GDM1 (cell line): ENCODE data around the gene B3GNT7.
A peak's percentile ranks its signal among the peaks of the same experiment; 100 is the strongest.
"Not testable (repeated sequence)": the region's sequence is repeated elsewhere in the genome, so short reads cannot be mapped to it uniquely, and the experiment has no call there.

Experiments used
- DNase-seq: peaks from one replicate; lab custom pipeline; 2025; lab: John Stamatoyannopoulos, UW

Gene B3GNT7

DNA sequence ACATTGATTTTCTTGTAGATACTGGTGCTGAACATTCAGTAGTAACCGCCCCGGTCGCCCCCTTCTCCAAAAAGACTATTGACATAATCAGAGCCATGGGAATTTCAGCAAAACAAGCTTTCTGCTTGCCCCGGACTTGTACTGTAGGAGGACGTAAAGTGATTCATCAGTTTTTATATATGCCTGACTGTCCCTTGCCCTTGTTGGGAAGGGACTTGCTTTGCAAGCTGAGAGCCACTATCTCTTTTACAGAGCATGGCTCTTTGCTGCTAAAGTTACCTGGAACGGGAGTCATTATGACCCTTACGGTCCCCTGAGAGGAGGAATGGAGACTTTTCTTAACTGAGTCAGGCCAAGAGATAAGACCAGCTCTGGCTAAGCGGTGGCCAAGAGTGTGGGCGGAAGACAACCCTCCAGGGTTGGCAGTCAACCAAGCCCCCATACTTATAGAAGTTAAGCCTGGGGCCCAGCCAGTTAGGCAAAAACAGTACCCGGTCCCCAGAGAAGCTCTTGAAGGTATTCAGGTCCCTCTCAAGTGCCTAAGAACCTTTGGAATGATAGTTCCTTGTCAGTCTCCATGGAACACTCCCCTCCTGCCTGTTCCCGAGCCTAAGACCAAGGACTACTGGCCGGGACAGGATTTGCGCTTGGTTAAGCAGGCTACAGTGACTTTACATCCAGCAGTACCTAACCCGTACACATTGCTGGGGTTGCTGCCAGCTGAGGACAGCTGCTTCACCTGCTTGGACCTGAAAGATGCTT, 8.1 kb downstream of the B3GNT7 start:
- DNase-seq: not testable (repeated sequence)

DNA sequence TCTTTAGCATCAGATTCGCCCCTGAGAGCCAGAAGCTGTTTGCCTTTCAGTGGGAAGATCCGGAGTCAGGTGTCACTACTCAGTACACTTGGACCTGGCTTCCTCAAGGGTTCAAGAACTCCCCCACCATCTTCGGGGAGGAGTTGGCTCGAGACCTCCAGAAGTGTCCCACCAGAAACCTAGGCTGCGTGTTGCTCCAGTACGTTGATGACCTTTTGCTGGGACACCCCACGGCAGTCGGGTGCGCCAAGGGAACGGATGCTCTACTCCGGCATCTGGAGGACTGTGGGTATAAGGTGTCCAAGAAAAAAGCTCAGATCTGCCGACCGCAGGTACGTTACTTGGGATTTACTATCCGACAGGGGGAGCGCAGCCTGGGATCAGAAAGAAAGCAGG, 8.7 kb downstream of the B3GNT7 start:
- DNase-seq: not testable (repeated sequence)

DNA sequence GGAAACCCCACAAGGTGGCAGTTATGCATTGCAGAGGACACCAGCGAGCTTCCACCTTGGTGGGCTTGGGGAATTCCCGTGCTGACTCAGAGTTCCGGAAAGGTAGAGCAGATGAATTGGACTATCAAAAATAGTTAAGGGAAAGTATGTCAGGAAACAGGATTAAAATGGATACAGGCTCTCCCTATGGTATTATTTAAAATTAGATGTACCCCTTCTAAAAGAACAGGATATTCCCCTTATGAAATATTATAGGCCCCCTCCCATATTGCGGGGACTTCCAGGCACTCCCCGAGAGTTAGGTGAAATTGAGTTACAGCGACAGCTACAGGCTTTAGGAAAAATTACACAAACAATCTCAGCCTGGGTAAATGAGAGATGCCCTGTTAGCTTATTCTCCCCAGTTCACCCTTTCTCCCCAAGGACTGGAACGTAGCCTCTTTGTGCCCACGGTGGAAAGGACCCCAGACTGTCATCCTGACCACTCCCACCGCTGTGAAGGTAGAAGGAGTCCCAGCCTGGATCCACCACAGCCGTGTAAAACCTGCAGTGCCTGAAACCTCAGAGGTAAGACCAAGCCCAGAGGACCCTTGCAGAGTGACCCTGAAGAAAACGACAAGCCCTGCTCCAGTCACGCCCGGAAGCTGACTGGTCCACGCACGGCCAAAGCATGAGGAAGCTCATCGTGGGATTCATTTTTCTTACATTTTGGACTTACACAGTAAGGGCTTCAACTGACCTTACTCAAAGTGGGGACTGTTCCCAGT, 10.3 kb downstream of the B3GNT7 start:
- DNase-seq: not testable (repeated sequence)

DNA sequence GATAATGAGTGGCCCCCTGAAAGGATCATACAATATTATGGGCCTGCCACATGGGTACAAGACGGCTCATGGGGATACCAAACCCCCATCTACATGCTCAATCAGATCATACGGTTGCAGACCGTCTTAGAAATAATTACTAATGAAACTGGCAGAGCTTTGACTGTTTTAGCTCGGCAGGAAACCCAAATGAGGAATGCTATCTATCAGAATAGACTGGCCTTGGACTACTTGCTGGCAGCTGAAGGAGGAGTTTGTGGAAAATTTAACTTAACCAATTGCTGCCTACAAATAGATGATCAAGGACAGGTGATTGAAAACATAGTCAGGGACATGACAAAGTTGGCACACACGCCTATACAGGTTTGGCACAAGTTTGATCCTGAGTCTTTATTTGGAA, 12.2 kb downstream of the B3GNT7 start:
- DNase-seq: not testable (repeated sequence)

DNA sequence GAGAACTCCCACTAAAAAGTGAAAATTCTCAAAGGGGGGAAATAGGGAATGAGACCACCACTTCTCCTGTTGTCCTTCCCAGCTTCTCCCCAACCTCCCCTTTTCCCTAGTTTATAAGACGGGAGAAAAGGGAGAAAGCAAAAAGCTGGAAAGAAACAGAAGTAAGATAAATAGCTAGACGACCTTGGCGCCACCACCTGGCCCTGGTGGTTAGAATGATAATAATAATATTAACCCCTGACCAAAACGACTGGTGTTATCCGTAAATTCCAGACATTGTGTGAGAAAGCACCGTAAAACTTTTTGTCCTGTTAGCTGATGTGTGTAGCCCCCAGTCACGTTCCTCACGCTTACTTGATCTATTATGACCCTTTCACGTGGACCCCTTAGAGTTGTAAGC, 12.8 kb downstream of the B3GNT7 start:
- DNase-seq: not testable (repeated sequence)

DNA sequence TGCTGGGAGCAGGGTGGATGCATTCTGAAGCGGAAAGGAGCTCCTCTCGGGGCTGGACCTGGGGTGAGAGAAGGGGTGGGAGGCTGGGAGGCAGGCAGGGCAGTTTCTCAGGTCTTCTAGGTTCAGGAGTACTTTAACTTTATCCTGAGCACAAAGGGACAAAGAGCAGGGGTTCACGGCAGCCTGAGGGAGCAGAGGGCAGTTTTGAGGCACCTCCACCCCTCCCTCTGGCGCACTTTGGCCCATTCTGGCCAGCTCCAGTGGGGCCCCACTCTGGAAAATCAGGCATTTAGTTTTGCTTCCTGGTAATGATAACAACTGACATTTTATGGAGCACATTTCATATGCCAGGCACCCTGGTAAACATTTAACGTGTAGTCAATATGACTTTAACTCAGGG, 14.3 kb downstream of the B3GNT7 start:
- DNase-seq: no peak

DNA sequence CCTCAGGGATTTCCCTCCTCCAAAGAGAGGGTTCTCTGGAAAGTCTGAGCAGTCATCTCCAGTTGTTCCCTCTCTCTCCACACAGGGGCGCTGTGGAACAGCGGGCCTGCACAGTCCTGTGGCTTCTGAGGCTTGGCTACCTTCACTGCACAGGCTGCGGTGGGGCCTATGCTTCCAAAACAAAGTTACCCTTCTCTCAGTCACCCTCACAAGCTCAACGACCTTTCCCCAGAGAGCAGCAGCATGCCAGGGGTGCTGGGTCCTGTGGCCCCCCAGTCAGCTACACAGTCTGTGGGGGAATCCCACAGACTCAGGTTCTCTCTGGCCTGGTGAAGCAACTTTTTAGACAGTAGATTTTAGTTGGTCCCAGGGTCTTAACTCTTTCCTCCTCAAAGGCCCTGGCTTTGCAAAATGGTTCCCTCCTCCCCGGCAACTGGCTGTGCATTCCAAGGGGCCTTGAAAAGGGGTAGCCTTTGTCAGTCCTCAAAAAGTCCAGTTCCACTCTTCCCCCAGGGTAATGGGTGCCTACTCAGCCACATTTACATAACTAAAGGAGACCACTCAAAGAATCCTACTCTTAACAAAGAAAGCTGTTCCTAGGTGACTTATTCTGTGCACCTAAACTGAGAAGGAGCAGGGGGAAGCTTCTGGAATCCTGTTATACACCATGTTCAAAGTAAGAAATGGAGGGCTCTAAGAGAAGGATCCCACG, 14.9 kb downstream of the B3GNT7 start:
- DNase-seq: no peak

DNA sequence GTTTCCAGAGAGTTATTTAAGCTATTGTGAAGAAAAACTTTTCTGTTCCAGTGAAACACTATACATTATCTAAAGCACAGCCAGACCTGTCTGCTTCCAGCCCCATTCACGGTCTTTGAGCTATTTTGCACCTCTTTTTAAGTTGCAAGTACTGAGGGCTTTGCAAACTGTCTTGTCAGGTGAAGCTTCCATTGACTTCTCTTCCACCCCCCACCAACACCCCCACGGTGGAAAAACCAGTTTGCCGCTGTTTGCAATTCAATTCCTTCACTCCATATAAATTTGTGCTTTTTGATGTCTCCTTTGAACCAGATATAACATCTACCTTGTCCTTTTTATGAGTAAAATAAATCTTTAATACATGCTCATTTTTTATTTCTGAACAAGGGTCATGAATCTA, 15.7 kb downstream of the B3GNT7 start:
- no peak for DNase-seq

DNA sequence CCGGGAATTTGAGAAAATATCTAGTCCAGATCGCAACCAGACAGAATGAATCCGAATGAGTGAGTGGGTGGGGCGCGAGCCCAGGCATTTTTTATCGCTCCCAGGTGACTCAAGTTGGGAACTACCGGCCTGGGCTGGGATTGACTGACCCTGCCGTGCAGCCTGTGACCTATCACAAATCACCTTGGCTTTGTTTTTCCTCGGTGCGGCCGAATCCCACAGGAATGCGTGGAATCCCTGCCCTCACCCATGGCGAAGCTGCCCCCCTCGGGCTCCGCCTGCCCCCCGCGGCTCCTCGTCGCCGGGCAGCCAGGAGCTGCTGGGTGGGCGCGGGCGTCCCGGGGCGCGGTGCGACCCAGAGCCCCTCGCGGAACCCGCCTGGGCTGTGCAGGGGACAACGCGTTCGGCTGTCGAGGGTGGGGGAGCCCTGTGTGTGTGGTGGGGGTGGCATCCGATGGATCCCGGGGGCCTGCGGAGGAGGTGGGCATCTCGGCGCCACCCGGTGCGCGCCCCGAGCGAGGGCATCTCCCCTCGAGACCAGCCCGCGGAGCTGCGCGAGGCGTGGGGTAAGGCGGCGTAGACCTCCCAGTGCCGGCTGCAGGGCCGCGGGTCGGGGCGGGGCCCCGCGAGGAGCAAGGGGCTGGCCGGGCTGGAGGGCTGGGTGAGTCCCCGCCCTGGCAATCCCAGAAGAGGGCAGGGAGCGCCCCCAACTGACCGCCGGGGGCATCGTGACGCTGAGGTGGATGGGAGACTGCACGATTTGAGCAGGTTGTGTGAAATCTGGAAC, 16.5 kb downstream of the B3GNT7 start:
- peak; percentile 76 for DNase-seq

DNA sequence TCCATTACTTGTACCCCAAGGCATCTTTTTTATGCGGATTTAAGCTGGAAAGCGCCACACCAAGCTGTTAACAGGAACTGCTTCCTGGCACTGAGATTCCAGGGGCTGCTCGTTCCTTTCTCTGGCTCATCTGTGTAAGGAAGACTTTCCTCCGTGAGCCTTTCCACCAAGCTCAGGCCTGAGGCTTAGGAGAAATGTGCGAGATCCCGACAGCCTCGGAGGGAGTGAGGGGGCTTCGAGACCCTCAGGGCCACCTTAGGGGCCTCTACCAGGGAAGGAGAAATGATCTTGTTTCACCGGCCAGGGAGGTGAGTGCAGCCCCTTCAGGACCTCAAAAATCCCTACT, 17.1 kb downstream of the B3GNT7 start:
- DNase-seq: no peak

DNA sequence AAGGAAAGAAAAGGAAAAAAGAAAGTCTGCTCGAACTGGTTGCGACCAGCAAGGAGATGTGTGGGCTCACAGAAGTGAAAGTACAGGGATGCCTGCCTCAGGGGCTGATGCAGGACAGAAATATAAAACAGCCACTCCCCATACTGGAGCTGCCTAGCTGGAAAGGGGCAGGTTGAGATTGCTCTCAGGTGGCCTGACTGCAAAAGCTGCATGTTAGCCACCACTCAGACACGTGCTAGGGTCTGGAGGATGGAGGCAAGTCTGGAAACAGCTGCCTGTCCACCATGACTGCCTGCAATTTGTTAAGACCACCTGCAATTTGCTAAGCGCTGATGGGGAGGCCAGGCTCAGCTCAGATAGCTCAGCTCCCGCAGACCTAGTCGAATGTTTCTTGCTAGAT, 17.9 kb downstream of the B3GNT7 start:
- no peak for DNase-seq

DNA sequence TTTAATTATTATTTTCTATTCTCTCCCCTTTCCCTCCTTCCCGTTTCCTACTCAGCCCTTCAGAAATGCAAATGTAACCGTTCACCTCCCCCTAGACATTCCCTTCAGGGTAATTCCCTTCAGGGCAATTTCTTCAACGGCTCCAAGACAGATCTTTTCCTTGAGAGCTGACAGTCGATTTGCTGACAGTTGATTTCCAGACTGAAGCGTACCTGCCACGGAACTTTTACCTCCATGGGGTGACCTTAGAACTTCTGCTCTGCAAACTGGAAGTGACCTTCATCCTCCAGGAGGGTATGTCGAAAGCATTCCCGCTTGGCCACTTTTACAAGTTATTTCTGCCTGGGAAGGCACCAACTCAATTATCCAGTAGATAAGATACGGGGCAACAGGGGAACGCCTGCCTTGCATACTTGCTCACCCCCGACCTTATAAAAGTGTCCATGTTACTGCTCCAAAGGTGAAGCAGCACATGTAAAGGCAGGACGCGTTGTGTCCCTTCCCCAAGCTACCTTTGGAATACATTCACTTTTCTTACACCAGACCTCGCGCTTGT, 18.5 kb downstream of the B3GNT7 start:
- no peak for DNase-seq

DNA sequence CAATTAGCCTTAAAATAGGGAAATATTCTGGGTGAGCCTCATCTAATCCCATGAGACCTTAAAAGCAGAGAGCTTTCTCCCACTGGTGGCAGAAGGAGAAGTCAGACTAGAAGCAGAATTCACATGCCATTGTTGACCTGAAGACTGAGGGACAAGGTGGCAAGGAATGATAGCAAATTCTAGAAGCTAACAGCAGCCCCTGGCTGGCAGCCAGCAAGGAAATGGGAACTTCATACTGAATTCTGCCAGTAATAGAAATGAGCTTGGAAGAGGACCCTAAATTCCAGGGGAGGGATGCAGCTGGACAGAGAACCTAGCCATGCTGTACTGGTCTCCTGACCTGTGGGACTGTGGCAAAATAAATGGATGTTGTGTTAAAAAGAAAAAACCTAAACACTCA, 19.5 kb downstream of the B3GNT7 start:
- no peak for DNase-seq

DNA sequence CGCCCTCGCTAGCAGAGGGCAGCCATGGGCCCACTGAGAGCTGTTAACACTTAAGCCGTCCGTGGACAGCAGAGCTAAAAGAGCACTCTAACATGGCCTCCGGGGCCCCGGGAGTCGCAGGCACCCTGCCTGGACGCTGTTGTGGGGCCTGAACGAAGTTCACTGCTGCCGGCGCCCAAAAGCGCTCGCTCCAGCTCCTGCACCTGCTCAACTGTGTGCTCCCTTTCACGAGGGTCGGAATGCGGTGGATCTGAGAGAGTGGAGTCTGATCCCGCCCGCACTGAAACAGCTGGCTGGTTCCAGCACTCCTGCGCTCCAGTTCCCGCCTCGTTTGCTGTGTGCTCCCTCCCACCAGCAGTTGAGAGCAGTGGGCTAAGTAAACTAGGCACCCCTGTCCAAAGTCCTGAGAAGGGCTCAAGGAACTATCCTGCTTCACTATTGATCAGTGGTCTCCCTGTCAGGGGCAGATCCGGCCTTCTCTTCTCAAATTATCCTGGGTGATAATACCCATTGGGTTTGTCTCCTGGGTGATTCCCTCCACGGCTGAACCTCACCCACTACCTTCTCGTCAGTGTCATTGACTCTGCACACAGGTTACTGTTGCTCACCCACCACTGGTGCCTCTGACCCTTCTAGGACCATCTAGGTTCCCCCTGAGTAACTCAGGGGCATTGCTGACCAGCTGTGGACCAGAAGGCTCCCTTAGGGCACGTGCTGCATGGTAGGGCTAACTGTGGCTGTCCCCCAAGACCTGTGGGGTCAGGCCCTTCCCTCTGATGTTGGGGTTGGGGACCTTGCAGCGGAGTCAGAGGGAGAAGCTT, 23.5 kb downstream of the B3GNT7 start:
- DNase-seq: no peak

DNA sequence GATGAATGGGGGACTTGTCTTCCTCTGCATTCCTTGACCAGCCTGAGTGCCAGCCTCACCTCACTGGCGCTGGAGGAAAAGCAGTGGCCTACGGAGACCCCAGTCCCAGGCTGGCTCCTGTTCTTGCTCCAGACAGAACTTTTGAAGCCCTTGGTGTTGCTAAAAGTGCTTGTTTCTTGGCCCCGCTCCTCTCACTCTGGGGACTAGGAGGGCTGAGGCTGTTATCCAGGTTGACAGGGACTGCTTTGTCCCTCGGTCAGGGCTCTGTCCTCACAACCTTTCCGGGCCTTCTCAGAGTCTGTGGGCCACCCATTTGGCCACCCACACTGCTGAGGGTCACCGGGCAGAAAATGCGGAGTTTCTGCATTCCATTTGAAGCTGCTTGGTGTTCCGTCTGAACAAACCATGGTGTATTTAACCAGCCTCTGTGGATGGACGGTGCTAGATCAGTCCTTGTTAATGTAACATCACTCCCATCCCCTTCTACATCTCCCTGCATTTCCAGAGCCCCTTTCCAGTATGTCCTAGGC, 25.6 kb downstream of the B3GNT7 start:
- DNase-seq: no peak

DNA sequence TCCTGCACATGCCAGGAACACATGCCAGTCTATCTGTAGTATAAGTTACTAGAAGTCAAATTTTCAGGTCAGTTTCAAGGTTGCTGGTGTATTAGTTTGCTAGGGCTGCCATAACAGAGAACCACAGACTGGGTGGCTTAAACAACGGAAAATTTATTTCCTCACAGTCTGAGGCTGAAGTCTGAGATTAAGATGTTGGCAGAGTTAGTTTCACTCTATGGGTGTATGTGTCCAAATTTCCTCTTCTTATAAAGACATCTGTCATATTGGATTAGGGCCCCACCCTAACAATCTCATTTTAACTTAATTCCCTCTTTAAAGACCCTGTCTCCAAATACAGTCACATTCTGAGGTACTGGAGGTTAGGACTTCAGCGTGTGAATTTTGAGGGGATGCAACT, 26.5 kb downstream of the B3GNT7 start:
- DNase-seq: no peak

DNA sequence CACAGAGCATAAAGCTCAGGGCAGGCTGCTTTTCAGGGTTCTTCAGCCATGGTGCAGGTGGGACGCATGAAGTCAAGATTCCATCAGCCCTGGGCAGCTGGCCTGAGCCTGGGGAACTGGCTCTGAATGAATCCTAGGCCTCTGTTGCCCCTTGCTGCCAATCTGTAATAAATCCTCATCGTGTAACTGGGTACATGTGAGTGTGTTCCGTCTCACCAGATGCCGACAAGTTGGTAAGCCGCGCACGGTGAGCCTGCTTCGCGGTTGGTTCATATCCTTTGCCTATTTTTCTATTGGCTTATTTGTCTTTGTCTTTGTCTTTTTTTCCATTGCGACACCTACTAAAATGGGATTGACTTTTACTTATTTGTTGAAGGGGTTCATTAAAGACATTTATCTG, 27.7 kb downstream of the B3GNT7 start:
- no peak for DNase-seq

DNA sequence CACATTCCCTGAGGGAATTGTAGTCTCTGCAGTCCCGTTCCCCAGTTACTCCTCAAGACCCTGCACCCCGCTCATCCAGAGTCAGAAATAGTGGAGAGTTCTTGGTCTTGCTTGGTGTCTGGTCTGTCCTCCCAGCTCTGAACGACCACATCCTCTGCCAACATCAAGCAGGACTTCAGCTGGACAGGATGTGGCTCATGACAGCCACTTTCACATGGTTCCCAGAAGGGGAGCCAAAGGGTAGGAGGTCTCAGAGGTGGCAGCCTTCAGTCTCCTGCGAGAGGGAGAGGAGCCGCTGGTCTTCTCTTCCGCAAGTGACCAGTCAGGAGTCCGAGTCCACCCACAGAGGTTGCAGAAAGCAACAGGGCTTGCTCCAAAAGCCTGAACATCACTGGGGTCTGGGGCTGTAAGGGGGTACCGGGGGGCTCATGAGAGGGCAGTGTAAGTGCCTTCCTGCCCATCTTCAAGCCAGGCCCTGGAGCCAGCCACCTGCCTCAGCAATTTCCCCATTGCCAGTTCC, 29.8 kb downstream of the B3GNT7 start:
- DNase-seq: no peak

DNA sequence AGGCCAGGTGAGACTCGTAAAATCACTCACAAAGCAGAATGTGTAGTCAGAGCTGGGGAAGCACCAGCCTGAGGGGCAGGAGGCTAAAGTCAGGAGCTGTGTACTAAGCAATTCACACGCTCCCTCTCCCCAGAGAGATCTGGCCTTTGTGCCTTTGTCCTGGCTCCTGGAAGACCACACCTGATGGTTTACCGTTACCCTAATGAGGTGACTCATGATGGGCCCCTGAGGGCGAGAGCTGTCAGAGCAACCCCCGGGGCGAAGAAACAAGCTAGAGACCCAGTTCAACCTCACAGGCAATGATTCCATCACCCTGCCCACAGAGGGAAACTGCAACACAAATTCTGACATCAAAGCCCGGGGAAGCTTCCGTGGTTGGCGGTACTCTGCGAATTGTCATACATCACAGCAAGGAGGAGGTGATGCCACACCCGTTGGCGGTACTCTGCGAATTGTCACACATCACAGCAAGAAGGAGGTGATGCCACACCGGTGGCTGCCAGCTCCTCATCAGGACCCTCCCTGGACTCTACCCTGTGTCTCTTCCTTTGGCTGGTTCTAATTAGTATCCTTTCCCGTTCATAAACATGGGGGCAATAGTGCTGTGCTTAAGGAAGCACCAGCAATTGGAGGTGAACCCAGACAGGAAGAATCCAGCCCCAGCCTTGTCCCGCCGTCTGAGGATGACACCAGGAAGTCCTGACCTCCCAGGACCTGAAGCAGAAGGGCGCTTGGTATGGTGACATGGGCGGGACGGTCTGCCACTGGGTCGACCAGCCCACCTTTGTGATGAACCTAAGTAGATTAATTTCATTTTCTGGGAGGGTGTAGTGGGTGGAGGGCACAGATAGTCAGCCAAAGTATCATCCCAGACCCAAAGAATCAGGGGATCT, 30.5 kb downstream of the B3GNT7 start:
- DNase-seq: no peak

DNA sequence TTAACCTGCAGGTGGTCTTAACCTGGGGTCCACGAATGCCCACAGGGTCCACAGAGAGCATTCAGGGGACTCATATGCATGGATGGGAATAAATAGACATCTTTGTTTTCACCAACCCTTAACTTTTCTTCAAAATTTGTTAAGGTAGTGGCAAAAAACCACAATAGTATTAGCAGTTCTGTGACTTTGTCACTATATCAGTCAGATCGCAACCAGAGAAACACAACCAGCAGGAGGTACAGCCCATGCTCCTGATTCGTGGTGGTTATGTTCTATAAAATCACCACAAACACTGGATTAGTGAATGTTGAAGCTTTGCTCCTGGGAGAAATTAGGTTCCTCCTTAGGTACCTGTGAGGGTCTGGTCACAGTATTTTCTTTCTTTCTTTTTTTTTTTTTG, 31.6 kb downstream of the B3GNT7 start:
- DNase-seq: no peak
